ENCODE results near the gene MGAT4B.

The MGAT4B gene

DNA sequence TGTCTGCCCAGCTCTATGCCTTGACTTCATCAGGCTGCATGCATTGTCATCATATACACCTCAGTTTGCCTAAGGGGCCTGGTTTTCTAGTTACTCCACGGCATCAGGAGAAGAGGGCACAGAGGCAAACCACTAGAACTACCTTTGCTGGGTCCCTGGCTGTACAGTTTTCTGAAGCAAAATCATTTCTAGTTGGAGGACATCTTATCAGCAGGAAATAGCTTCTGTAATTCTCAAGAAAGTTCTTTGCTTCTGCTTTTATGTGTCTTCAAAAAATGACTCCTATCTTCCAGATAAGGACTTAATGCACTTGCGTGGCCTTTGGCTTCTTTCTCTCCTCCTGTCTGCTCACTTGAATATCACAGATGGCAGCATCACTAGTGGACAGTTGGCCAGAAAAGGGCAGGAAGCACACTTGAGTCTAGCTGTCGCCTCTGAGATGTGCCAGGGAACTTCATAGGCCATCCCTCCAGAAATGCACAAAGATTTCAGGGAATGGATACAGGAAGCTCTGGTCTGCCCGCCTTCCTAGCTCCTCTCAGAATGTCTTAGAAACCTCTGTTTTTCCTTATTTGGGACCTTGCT lies 35.3 kb downstream of the MGAT4B start:
- no CpG with 5 or more reads among the region's 4 CpGs for WGBS (ENCODE audit: extremely low coverage, insufficient coverage, insufficient read length)
- Histone ChIP-seq H3K79me2 (ENCODE audit: control insufficient read depth, insufficient read depth, low read length, poor library complexity) (no peaks in the 10 kb centered on the region), H3K9ac (ENCODE audit: low read length) (no peak overlapping the region), H3K27ac (ENCODE audit: low read depth, low read length) (no peak overlapping the region), H2AFZ (ENCODE audit: insufficient read depth, low read length, poor library complexity) (no peak overlapping the region), H3K79me1 (ENCODE audit: low read length) (peaks cover under 1% of the 10 kb centered on the region), H4K91ac (ENCODE audit: low read depth, low read length) (no peak overlapping the region), H3K23ac (ENCODE audit: low read length) (no peak overlapping the region), H3K27me3 (ENCODE audit: insufficient read depth, low read length) (no peaks in the 10 kb centered on the region), H4K12ac (ENCODE audit: low read depth, low read length) (no peak overlapping the region), H2BK120ac (ENCODE audit: insufficient read depth, low read length, poor library complexity) (no peak overlapping the region), H2BK5ac (ENCODE audit: low read depth, low read length, poor library complexity) (no peak overlapping the region), H3K14ac (ENCODE audit: low read length) (no peak overlapping the region), H2AK5ac (ENCODE audit: low read length) (no peak overlapping the region), H3K36me3 (ENCODE audit: control insufficient read depth in 1 of 2, insufficient read depth in 2 of 2, low read length in 2 of 2) (peaks cover 51 to 68% of the 10 kb centered on the region in 2 experiments), H3K9me3 (ENCODE audit: insufficient read depth, low read depth, low read length) (no peaks in the 10 kb centered on the region), H3K4ac (ENCODE audit: low read depth, low read length) (no peak overlapping the region), H4K8ac (ENCODE audit: low read depth, low read length) (no peak overlapping the region), H3K4me3 (ENCODE audit: low read depth, low read length) (no peak overlapping the region), H3K4me2 (ENCODE audit: low read length) (no peak overlapping the region), H3K4me1 (ENCODE audit: control insufficient read depth in 1 of 2, insufficient read depth in 2 of 2, low read length in 2 of 2) (peaks cover 2 to 6% of the 10 kb centered on the region in 2 experiments), H3K18ac (ENCODE audit: low read length) (no peak overlapping the region), H2BK12ac (ENCODE audit: low read length) (no peak overlapping the region)
- no peak for DNase-seq

DNA sequence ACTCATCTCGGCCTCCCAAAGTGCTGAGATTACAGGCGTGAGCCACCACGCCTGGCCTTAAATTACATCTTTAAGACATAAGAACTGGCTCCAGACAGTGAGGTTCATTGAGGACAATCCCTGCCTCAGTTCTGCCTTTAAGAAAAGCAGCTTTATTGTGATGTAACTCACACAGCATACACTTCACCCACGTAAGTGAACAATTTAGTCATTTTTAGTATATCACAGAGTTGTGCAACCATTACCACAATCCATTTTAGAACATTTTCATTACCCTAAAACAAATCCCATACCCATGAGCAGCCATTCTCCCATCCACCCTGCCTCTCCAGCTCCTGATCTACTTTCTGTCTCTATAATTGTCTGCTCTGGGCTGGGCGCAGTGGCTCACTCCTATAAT lies 36.9 kb downstream of the MGAT4B start:
- Histone ChIP-seq H4K91ac (ENCODE audit: low read depth, low read length) (no peak overlapping the region), H3K23ac (ENCODE audit: low read length) (no peak overlapping the region), H2BK5ac (ENCODE audit: low read depth, low read length, poor library complexity) (no peak overlapping the region), H3K79me2 (ENCODE audit: control insufficient read depth, insufficient read depth, low read length, poor library complexity) (peaks cover 5% of the 10 kb centered on the region), H3K27ac (ENCODE audit: low read depth, low read length) (no peak overlapping the region), H3K4me2 (ENCODE audit: low read length) (no peak overlapping the region), H3K79me1 (ENCODE audit: low read length) (peaks cover 13% of the 10 kb centered on the region), H4K8ac (ENCODE audit: low read depth, low read length) (no peak overlapping the region), H2AFZ (ENCODE audit: insufficient read depth, low read length, poor library complexity) (no peak overlapping the region), H3K4me3 (ENCODE audit: low read depth, low read length) (no peak overlapping the region), H3K4ac (ENCODE audit: low read depth, low read length) (no peak overlapping the region), H2BK120ac (ENCODE audit: insufficient read depth, low read length, poor library complexity) (no peak overlapping the region), H2AK5ac (ENCODE audit: low read length) (no peak overlapping the region), H3K4me1 (ENCODE audit: control insufficient read depth in 1 of 2, insufficient read depth in 2 of 2, low read length in 2 of 2) (peaks cover 13 to 21% of the 10 kb centered on the region in 2 experiments), H2BK12ac (ENCODE audit: low read length) (no peak overlapping the region), H3K27me3 (ENCODE audit: insufficient read depth, low read length) (no peaks in the 10 kb centered on the region), H4K12ac (ENCODE audit: low read depth, low read length) (no peak overlapping the region), H3K18ac (ENCODE audit: low read length) (no peak overlapping the region), H3K36me3 (ENCODE audit: control insufficient read depth in 1 of 2, insufficient read depth in 2 of 2, low read length in 2 of 2) (peaks cover 53 to 65% of the 10 kb centered on the region in 2 experiments), H3K14ac (ENCODE audit: low read length) (no peak overlapping the region), H3K9me3 (ENCODE audit: insufficient read depth, low read depth, low read length) (no peaks in the 10 kb centered on the region), H3K9ac (ENCODE audit: low read length) (no peak overlapping the region)
- DNase-seq: no peak
- WGBS (ENCODE audit: extremely low coverage, insufficient coverage, insufficient read length): no CpG with 5 or more reads among the region's 5 CpGs

DNA sequence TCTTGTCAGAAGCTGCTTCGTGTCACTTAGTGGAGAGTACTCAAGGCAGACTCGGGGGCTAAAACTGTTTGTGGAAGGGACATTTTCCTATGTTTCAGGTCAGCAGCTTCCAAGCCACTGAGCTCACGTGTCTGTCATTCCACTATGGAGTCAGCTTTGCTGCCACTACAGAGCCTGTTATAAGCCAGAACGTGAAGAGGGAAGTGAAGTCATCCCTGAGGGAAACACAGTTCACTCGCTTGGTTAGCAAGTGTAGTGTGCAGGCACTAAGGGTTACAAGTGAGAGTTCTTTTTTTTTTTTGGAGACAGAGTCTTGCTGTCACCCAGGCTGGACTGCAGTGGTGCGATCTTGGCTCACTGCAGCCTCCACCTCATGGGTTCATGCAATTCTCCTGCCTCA lies 37.4 kb downstream of the MGAT4B start:
- Histone ChIP-seq H3K79me2 (ENCODE audit: control insufficient read depth, insufficient read depth, low read length, poor library complexity) (peaks cover 5% of the 10 kb centered on the region), H3K27me3 (ENCODE audit: insufficient read depth, low read length) (no peaks in the 10 kb centered on the region), H2AFZ (ENCODE audit: insufficient read depth, low read length, poor library complexity) (no peak overlapping the region), H3K4me1 (ENCODE audit: control insufficient read depth in 1 of 2, insufficient read depth in 2 of 2, low read length in 2 of 2) (peaks cover 13 to 23% of the 10 kb centered on the region in 2 experiments), H2BK12ac (ENCODE audit: low read length) (no peak overlapping the region), H2BK5ac (ENCODE audit: low read depth, low read length, poor library complexity) (no peak overlapping the region), H3K14ac (ENCODE audit: low read length) (no peak overlapping the region), H4K8ac (ENCODE audit: low read depth, low read length) (no peak overlapping the region), H3K4ac (ENCODE audit: low read depth, low read length) (no peak overlapping the region), H2AK5ac (ENCODE audit: low read length) (no peak overlapping the region), H4K91ac (ENCODE audit: low read depth, low read length) (no peak overlapping the region), H3K23ac (ENCODE audit: low read length) (no peak overlapping the region), H3K36me3 (ENCODE audit: control insufficient read depth in 1 of 2, insufficient read depth in 2 of 2, low read length in 2 of 2) (peaks cover 49 to 60% of the 10 kb centered on the region in 2 experiments), H2BK120ac (ENCODE audit: insufficient read depth, low read length, poor library complexity) (no peak overlapping the region), H3K9ac (ENCODE audit: low read length) (no peak overlapping the region), H3K9me3 (ENCODE audit: insufficient read depth, low read depth, low read length) (no peaks in the 10 kb centered on the region), H4K12ac (ENCODE audit: low read depth, low read length) (no peak overlapping the region), H3K4me2 (ENCODE audit: low read length) (no peak overlapping the region), H3K18ac (ENCODE audit: low read length) (no peak overlapping the region), H3K79me1 (ENCODE audit: low read length) (peaks cover 13% of the 10 kb centered on the region), H3K4me3 (ENCODE audit: low read depth, low read length) (no peak overlapping the region), H3K27ac (ENCODE audit: low read depth, low read length) (no peak overlapping the region)
- no peak for DNase-seq
- WGBS (ENCODE audit: extremely low coverage, insufficient coverage, insufficient read length): no CpG with 5 or more reads among the region's 6 CpGs

DNA sequence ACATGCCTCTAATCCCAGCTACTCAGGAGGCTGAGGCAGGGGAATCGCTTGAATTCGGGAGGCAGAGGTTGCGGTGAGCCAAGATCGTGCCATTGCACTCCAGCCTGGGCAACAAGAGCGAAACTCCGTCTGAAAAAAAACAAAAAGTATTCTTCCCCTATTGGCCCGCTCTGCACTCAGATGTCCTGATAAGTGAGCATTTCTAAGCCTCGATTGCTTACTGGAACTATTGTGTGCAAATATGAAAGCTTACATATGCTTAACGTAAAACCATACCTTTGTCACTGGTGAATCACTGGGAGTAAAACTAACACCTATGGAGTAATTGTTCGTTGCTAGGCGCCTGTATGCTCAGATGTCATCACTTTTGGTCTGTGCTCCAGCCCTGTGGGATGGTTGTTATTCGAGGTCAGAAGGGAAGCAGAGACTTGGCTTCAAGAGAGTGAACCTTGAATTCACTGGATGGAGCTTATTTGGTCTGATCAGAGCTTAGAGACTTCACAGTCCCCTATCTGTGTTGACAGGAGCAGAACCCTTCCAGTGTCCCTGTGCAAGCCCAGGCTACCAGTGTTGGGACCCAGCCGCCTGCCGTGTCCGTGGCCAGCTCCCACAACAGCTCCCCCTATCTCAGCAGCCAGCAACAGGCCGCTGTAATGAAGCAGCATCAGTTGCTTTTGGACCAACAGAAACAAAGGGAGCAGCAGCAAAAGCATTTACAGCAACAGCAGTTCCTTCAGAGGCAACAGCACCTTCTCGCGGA lies 38.2 kb downstream of the MGAT4B start:
- no peak overlapping the region for H3K14ac ChIP-seq (ENCODE audit: low read length)
- no peak overlapping the region for H3K4ac ChIP-seq (ENCODE audit: low read depth, low read length)
- no peak overlapping the region for H3K23ac ChIP-seq (ENCODE audit: low read length)
- H3K79me1 ChIP-seq (ENCODE audit: low read length): peaks cover 17% of the 10 kb centered on the region
- H3K36me3 ChIP-seq (ENCODE audit: control insufficient read depth in 1 of 2, insufficient read depth in 2 of 2, low read length in 2 of 2): peaks cover 41 to 52% of the 10 kb centered on the region in 2 experiments
- no peak overlapping the region for H3K9ac ChIP-seq (ENCODE audit: low read length)
- H4K8ac ChIP-seq (ENCODE audit: low read depth, low read length): no peak overlapping the region
- H2AFZ ChIP-seq (ENCODE audit: insufficient read depth, low read length, poor library complexity): no peak overlapping the region
- H3K4me3 ChIP-seq (ENCODE audit: low read depth, low read length): no peak overlapping the region
- no peaks in the 10 kb centered on the region for H3K9me3 ChIP-seq (ENCODE audit: insufficient read depth, low read depth, low read length)
- H2AK5ac ChIP-seq (ENCODE audit: low read length): no peak overlapping the region
- H2BK12ac ChIP-seq (ENCODE audit: low read length): no peak overlapping the region
- no peak overlapping the region for H2BK120ac ChIP-seq (ENCODE audit: insufficient read depth, low read length, poor library complexity)
- DNase-seq: peak; percentile 70 to 84
- no peak overlapping the region for H3K18ac ChIP-seq (ENCODE audit: low read length)
- H3K4me2 ChIP-seq (ENCODE audit: low read length): no peak overlapping the region
- H3K27me3 ChIP-seq (ENCODE audit: insufficient read depth, low read length): no peaks in the 10 kb centered on the region
- no peak overlapping the region for H3K27ac ChIP-seq (ENCODE audit: low read depth, low read length)
- WGBS (ENCODE audit: extremely low coverage, insufficient coverage, insufficient read length): no CpG with 5 or more reads among the region's 18 CpGs
- no peak overlapping the region for H2BK5ac ChIP-seq (ENCODE audit: low read depth, low read length, poor library complexity)
- H3K79me2 ChIP-seq (ENCODE audit: control insufficient read depth, insufficient read depth, low read length, poor library complexity): peaks cover 8% of the 10 kb centered on the region
- H4K91ac ChIP-seq (ENCODE audit: low read depth, low read length): no peak overlapping the region
- H3K4me1 ChIP-seq (ENCODE audit: control insufficient read depth in 1 of 2, insufficient read depth in 2 of 2, low read length in 2 of 2): peaks cover 19 to 29% of the 10 kb centered on the region in 2 experiments
- no peak overlapping the region for H4K12ac ChIP-seq (ENCODE audit: low read depth, low read length)

Data from trophoblast cell (in vitro differentiated cells and primary cell).